NB4 (cell line): ENCODE data around the gene CNTN5.

Source experiments
- POLR2A ChIP-seq: IDR thresholded peaks from 2 replicates; pipeline ENCODE4 v1.6.1; 2011; ENCODE audit warnings: mild to moderate bottlenecking; ENCODE audit not compliant: insufficient read length; ENCODE audit errors: extremely low read depth
- TF ChIP-seq, protein P1 (sequence below): IDR thresholded peaks from one replicate; pipeline ENCODE4 v1.5.1; 2012; ENCODE audit warnings: low read depth, low read length

DNA sequence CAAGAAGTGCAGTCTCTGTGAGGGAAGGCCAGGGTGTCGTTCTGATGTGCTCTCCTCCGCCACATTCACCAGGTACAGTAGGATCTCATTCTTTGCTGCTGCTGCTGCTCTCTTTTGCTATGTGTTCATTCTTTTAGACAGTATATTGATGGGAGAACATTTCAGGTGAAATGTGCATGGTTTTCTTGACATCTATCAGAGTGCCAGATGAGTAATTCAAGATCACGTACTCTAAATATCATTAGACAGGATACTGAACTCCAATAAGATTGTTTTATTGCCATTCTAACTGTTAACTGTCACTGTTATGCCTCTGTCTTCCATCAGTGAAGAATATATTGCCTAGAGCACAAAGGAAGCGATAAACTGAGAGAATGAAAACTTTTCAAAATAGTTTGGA is 895.3 kb downstream of the CNTN5 start:
- TF ChIP-seq, protein P1, sequence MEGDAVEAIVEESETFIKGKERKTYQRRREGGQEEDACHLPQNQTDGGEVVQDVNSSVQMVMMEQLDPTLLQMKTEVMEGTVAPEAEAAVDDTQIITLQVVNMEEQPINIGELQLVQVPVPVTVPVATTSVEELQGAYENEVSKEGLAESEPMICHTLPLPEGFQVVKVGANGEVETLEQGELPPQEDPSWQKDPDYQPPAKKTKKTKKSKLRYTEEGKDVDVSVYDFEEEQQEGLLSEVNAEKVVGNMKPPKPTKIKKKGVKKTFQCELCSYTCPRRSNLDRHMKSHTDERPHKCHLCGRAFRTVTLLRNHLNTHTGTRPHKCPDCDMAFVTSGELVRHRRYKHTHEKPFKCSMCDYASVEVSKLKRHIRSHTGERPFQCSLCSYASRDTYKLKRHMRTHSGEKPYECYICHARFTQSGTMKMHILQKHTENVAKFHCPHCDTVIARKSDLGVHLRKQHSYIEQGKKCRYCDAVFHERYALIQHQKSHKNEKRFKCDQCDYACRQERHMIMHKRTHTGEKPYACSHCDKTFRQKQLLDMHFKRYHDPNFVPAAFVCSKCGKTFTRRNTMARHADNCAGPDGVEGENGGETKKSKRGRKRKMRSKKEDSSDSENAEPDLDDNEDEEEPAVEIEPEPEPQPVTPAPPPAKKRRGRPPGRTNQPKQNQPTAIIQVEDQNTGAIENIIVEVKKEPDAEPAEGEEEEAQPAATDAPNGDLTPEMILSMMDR, result no peak
- TF ChIP-seq POLR2A, result no peak
